HL-60 (cell line): ENCODE data around the gene ATRNL1.

Source experiments
- CTCF ChIP-seq: IDR thresholded peaks from one replicate; pipeline ENCODE4 v1.5.1; 2011; ENCODE audit warnings: low read length, control low read depth, inconsistent platforms; ENCODE audit not compliant: insufficient read depth
- POLR2AphosphoS5 ChIP-seq: IDR thresholded peaks from 2 replicates; pipeline ENCODE4 v1.6.1; 2012; ENCODE audit warnings: low read depth
- REST ChIP-seq: IDR thresholded peaks from 2 replicates; pipeline ENCODE4 v1.6.1; 2012; ENCODE audit warnings: low read depth; ENCODE audit not compliant: insufficient replicate concordance

- TF ChIP-seq CTCF: no peak
- no peak for TF ChIP-seq POLR2AphosphoS5
- TF ChIP-seq REST: no peak
Observed at GRCh38 chr10:115945701-115946445, 852.7 kb downstream of the ATRNL1 start.
